ENCODE results near the gene GPR156. TPM values are rescaled to one million over a fixed set of nuclear protein-coding genes. Genes with fewer than 3 reads are reported as not detected.
"Not testable (repeated sequence)": the region's sequence is repeated elsewhere in the genome, so short reads cannot be mapped to it uniquely, and the experiment has no call there.

Gene GPR156
- total RNA-seq, 2 experiments from 2014 or later, result not detected

GRCh38 chr3:120265989-120266388 lies 19.0 kb downstream of the GPR156 start:
- Mint-ChIP-seq H3K27me3 (ENCODE audit: low read depth) (peaks cover 14% of the 10 kb centered on the region), H3K27ac (no peak overlapping the region), H3K4me3 (no peak overlapping the region), H3K36me3 (ENCODE audit: low read depth) (no peaks in the 10 kb centered on the region), H3K9me3 (ENCODE audit: insufficient read depth) (no peaks in the 10 kb centered on the region), H3K4me1 (ENCODE audit: low read depth) (no peaks in the 10 kb centered on the region)
- POLR2A ChIA-PET, result no interaction called here
- CTCF ChIA-PET, result no interaction called here
- no peak for ATAC-seq
- no peak for DNase-seq

GRCh38 chr3:120264963-120265362 lies 20.1 kb downstream of the GPR156 start:
- H3K36me3 Mint-ChIP-seq (ENCODE audit: low read depth), result no peaks in the 10 kb centered on the region
- ChIA-PET POLR2A (no interaction called here), CTCF (no interaction called here)
- no peaks in the 10 kb centered on the region for H3K4me1 Mint-ChIP-seq (ENCODE audit: low read depth)
- no peak overlapping the region for H3K27ac Mint-ChIP-seq
- H3K27me3 Mint-ChIP-seq (ENCODE audit: low read depth), result peaks cover 8% of the 10 kb centered on the region
- ATAC-seq (no peak), DNase-seq (no peak)
- H3K4me3 Mint-ChIP-seq, result no peak overlapping the region
- no peaks in the 10 kb centered on the region for H3K9me3 Mint-ChIP-seq (ENCODE audit: insufficient read depth)

- DNase-seq, result no peak
- H3K4me1 Mint-ChIP-seq (ENCODE audit: low read depth), result no peaks in the 10 kb centered on the region
- POLR2A ChIA-PET, result no interaction called here
- H3K9me3 Mint-ChIP-seq (ENCODE audit: insufficient read depth), result no peaks in the 10 kb centered on the region
- peaks cover 3% of the 10 kb centered on the region for H3K27me3 Mint-ChIP-seq (ENCODE audit: low read depth)
- no peak for ATAC-seq
- CTCF ChIA-PET, result no interaction called here
- no peaks in the 10 kb centered on the region for H3K36me3 Mint-ChIP-seq (ENCODE audit: low read depth)
- no peak overlapping the region for H3K4me3 Mint-ChIP-seq
- no peak overlapping the region for H3K27ac Mint-ChIP-seq
Measured at GRCh38 chr3:120263792-120264191, 21.2 kb downstream of the GPR156 start.

- Mint-ChIP-seq H3K27ac (no peak overlapping the region), H3K9me3 (ENCODE audit: insufficient read depth) (peaks cover 13% of the 10 kb centered on the region), H3K4me3 (no peak overlapping the region), H3K4me1 (ENCODE audit: low read depth) (no peaks in the 10 kb centered on the region), H3K36me3 (ENCODE audit: low read depth) (no peaks in the 10 kb centered on the region), H3K27me3 (ENCODE audit: low read depth) (peaks cover 10% of the 10 kb centered on the region)
- no peak for DNase-seq
- ChIA-PET CTCF (no interaction called here), POLR2A (no interaction called here)
- no peak for ATAC-seq
Measured at GRCh38 chr3:120258009-120258408, 27.0 kb downstream of the GPR156 start.

- ATAC-seq, result no peak
- Mint-ChIP-seq H3K27ac (no peak overlapping the region), H3K9me3 (ENCODE audit: insufficient read depth) (no peaks in the 10 kb centered on the region), H3K4me3 (no peak overlapping the region), H3K4me1 (ENCODE audit: low read depth) (no peaks in the 10 kb centered on the region), H3K36me3 (ENCODE audit: low read depth) (no peaks in the 10 kb centered on the region), H3K27me3 (ENCODE audit: low read depth) (peaks cover 14% of the 10 kb centered on the region)
- no peak for DNase-seq
- POLR2A ChIA-PET, result interaction anchor here (1.3 kb wide), 1 partner anchor 172 kb away, joined by 3 read pairs; no protein-coding TSS in a partner anchor
- CTCF ChIA-PET, result interaction anchor here (0.6 to 7.1 kb wide), 8 partner anchors 56 to 353 kb away, joined by 3 to 164 read pairs (median 4); no protein-coding TSS in a partner anchor
Measured at GRCh38 chr3:120245386-120245785, 39.6 kb downstream of the GPR156 start.

- no peaks in the 10 kb centered on the region for H3K36me3 Mint-ChIP-seq (ENCODE audit: low read depth)
- peaks cover 17% of the 10 kb centered on the region for H3K27me3 Mint-ChIP-seq (ENCODE audit: low read depth)
- ChIA-PET CTCF (interaction anchor here (0.6 to 7.1 kb wide), 12 partner anchors 27 to 550 kb away, joined by 3 to 164 read pairs (median 4); no protein-coding TSS in a partner anchor), POLR2A (interaction anchor here (1.3 kb wide), 1 partner anchor 172 kb away, joined by 3 read pairs; no protein-coding TSS in a partner anchor)
- H3K27ac Mint-ChIP-seq, result no peak overlapping the region
- no peaks in the 10 kb centered on the region for H3K4me1 Mint-ChIP-seq (ENCODE audit: low read depth)
- no peaks in the 10 kb centered on the region for H3K9me3 Mint-ChIP-seq (ENCODE audit: insufficient read depth)
- ATAC-seq (no peak), DNase-seq (no peak)
- no peak overlapping the region for H3K4me3 Mint-ChIP-seq
Measured at GRCh38 chr3:120244834-120245225, 40.2 kb downstream of the GPR156 start.

- Mint-ChIP-seq H3K4me3 (no peak overlapping the region), H3K36me3 (ENCODE audit: low read depth) (no peaks in the 10 kb centered on the region), H3K9me3 (ENCODE audit: insufficient read depth) (no peaks in the 10 kb centered on the region), H3K27me3 (ENCODE audit: low read depth) (peaks cover 37% of the 10 kb centered on the region), H3K27ac (no peak overlapping the region), H3K4me1 (ENCODE audit: low read depth) (no peaks in the 10 kb centered on the region)
- DNase-seq, result no peak
- ATAC-seq, result no peak
- CTCF ChIA-PET, result interaction anchor here (1.3 to 1.8 kb wide), 2 partner anchors 118 to 177 kb away, joined by 3 to 11 read pairs; no protein-coding TSS in a partner anchor
- POLR2A ChIA-PET, result interaction anchor here (0.7 to 1.6 kb wide), 2 partner anchors 110 to 643 kb away, joined by 3 to 4 read pairs; partner anchors contain the start of gene LRRC58
Measured at GRCh38 chr3:120239644-120240043, 45.4 kb downstream of the GPR156 start.

- CTCF ChIA-PET, result interaction anchor here (1.2 kb wide), 1 partner anchor 189 kb away, joined by 3 read pairs; no protein-coding TSS in a partner anchor
- Mint-ChIP-seq H3K36me3 (ENCODE audit: low read depth) (no peaks in the 10 kb centered on the region), H3K27ac (no peak overlapping the region), H3K4me1 (ENCODE audit: low read depth) (peaks cover 4% of the 10 kb centered on the region), H3K9me3 (ENCODE audit: insufficient read depth) (no peaks in the 10 kb centered on the region), H3K27me3 (ENCODE audit: low read depth) (peaks cover 3% of the 10 kb centered on the region), H3K4me3 (no peak overlapping the region)
- POLR2A ChIA-PET, result interaction anchor here (1.1 kb wide), 1 partner anchor 132 kb away, joined by 3 read pairs; no protein-coding TSS in a partner anchor
- ATAC-seq (no peak), DNase-seq (no peak)
Measured at GRCh38 chr3:120227710-120228347, 57.2 kb downstream of the GPR156 start.

- peaks cover 4% of the 10 kb centered on the region for H3K4me1 Mint-ChIP-seq (ENCODE audit: low read depth)
- H3K27me3 Mint-ChIP-seq (ENCODE audit: low read depth), result no peaks in the 10 kb centered on the region
- no peaks in the 10 kb centered on the region for H3K36me3 Mint-ChIP-seq (ENCODE audit: low read depth)
- ChIA-PET CTCF (no interaction called here), POLR2A (no interaction called here)
- no peak overlapping the region for H3K4me3 Mint-ChIP-seq
- H3K27ac Mint-ChIP-seq, result no peak overlapping the region
- no peaks in the 10 kb centered on the region for H3K9me3 Mint-ChIP-seq (ENCODE audit: insufficient read depth)
- ATAC-seq, result no peak
- DNase-seq, result no peak
Measured at GRCh38 chr3:120224237-120224636, 60.8 kb downstream of the GPR156 start.

GRCh38 chr3:120218981-120219380 lies 66.0 kb downstream of the GPR156 start:
- CTCF ChIA-PET, result no interaction called here
- POLR2A ChIA-PET, result no interaction called here
- ATAC-seq (no peak), DNase-seq (no peak)
- Mint-ChIP-seq H3K4me3 (no peak overlapping the region), H3K4me1 (ENCODE audit: low read depth) (no peaks in the 10 kb centered on the region), H3K36me3 (ENCODE audit: low read depth) (no peaks in the 10 kb centered on the region), H3K27me3 (ENCODE audit: low read depth) (no peaks in the 10 kb centered on the region), H3K9me3 (ENCODE audit: insufficient read depth) (no peaks in the 10 kb centered on the region), H3K27ac (no peak overlapping the region)

GRCh38 chr3:120216633-120217032 lies 68.4 kb downstream of the GPR156 start:
- CTCF ChIA-PET; H3K27me3 Mint-ChIP-seq (ENCODE audit: low read depth); DNase-seq; H3K4me1 Mint-ChIP-seq (ENCODE audit: low read depth); H3K9me3 Mint-ChIP-seq (ENCODE audit: insufficient read depth); H3K27ac Mint-ChIP-seq; H3K4me3 Mint-ChIP-seq; H3K36me3 Mint-ChIP-seq (ENCODE audit: low read depth); POLR2A ChIA-PET; ATAC-seq: not testable (repeated sequence)

GRCh38 chr3:120214176-120214575 lies 70.8 kb downstream of the GPR156 start:
- Mint-ChIP-seq H3K4me1 (ENCODE audit: low read depth) (no peaks in the 10 kb centered on the region), H3K27me3 (ENCODE audit: low read depth) (peaks cover 10% of the 10 kb centered on the region), H3K9me3 (ENCODE audit: insufficient read depth) (no peaks in the 10 kb centered on the region), H3K27ac (no peak overlapping the region), H3K36me3 (ENCODE audit: low read depth) (no peaks in the 10 kb centered on the region), H3K4me3 (no peak overlapping the region)
- no peak for DNase-seq
- CTCF ChIA-PET, result no interaction called here
- POLR2A ChIA-PET, result no interaction called here
- no peak for ATAC-seq

Data from activated CD8-positive, alpha-beta T cell treated with anti-CD3 and anti-CD28 coated beads, Interleukin-2, amount 10 ng/mL, durations not matched to agents 7 days and 5 days (primary cell).